Coronary artery (tissue), 2 donors: ENCODE measurements around the gene FPR1.
"Not testable (repeated sequence)": the region's sequence is repeated elsewhere in the genome, so short reads cannot be mapped to it uniquely, and the experiment has no call there.

ENCODE experiments used
- DNase-seq: peaks from one replicate; pipeline ENCODE4 v3.0.0-alpha.2; 2017; ENCODE audit warnings: low spot score
- H3K27ac ChIP-seq, 2 donors: fragments of 200-600 bp; sonication (generic); one replicate each; pipeline ENCODE4 v1.5.1; 2016 to 2019
- H3K4me3 ChIP-seq: fragments of 200-600 bp; sonication (generic); 2 replicates; pipeline ENCODE4 v1.5.1; 2016; ENCODE audit warnings: mild to moderate bottlenecking, moderate library complexity
- TF ChIP-seq, protein P1 (sequence below): fragments of 200-600 bp; sonication (generic); IDR thresholded peaks from one replicate; pipeline ENCODE4 v1.5.1; 2019; ENCODE audit warnings: antibody characterized with exemption

FPR1 gene

DNA sequence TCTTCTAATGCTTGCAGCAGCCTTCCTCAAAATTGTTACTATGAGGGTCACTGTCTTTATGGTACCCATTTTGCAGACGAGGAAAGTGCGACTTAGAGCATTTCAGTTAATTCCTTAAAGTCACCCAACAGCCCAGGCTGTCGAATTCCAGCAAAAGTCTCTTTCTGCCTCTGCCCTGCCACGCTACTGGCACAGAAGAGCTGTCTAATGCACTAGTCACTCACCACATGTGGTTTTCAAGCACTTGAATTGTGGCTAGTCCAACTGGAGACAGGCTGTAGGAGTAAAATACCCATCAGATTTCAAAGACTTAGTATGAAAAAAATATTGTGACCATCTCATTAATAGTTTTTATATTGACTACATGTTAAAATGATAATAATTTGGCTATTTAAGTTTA lies 1.7 kb downstream of the FPR1 start:
- Histone ChIP-seq H3K4me3 (no peak overlapping the region), H3K27ac (no peak overlapping the region)
- DNase-seq = no peak
- TF ChIP-seq, protein P1, sequence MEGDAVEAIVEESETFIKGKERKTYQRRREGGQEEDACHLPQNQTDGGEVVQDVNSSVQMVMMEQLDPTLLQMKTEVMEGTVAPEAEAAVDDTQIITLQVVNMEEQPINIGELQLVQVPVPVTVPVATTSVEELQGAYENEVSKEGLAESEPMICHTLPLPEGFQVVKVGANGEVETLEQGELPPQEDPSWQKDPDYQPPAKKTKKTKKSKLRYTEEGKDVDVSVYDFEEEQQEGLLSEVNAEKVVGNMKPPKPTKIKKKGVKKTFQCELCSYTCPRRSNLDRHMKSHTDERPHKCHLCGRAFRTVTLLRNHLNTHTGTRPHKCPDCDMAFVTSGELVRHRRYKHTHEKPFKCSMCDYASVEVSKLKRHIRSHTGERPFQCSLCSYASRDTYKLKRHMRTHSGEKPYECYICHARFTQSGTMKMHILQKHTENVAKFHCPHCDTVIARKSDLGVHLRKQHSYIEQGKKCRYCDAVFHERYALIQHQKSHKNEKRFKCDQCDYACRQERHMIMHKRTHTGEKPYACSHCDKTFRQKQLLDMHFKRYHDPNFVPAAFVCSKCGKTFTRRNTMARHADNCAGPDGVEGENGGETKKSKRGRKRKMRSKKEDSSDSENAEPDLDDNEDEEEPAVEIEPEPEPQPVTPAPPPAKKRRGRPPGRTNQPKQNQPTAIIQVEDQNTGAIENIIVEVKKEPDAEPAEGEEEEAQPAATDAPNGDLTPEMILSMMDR = no peak

DNA sequence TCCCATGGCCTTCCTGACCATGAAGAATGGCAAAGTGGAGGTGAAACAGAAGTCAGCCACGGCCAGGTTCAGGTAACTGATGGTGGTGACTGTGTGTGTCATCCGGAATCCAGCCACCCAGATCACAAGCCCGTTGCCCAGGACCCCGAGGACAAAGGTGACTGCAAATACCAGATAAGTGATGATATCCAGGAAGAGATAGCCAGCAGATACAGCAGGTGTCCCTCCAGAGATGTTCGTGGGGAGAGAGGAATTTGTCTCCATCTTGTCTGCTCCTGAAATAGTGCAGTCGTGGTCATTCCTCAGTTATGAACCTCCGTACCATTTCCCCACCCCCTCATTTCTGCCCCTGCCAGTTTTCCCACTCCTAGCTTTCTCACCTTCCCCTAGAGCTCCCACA lies 4.9 kb downstream of the FPR1 start:
- no peak for DNase-seq
- Histone ChIP-seq H3K27ac (no peak overlapping the region), H3K4me3 (no peak overlapping the region)
- TF ChIP-seq, protein P1 = no peak

DNA sequence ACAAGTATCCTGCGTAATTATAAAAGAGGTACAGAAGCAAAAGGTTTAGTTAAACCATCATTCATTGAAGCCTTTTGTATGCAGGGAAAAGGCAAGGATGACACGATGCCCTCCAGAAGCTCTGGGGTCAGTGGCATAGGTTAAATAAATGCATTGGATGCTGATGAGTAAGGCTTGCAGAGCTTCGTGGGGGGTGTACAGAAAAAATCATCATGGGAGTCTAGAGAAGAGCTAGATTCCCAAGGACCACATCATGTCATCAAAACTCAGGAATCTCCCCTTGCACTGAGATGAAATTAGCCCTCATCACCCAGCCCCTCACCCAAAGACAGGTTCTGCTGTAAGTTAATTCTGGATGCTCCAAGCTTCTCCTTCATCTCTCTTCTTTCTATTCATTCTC lies 8.3 kb downstream of the FPR1 start:
- TF ChIP-seq, protein P1 = no peak
- Histone ChIP-seq H3K4me3 (no peak overlapping the region), H3K27ac (no peak overlapping the region)
- no peak for DNase-seq

DNA sequence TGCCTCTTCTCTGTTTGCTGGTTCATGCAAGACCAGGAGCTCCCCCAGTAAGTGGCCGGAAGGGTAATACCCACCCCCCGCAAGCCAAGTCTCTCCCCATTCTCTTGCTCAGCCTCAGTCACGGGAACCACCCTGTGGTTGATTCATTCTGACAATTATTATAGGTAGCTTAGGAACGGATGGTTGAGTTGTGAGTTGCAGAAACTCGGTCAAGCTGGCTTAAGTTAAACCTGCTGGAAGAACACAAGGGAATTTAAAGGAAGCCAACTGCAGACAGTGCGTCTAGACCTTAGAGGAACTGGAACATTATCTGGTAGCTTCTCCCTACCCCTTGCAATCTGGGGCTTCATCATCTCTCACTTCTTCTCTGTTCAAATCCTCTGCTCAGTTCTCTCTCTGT lies 8.9 kb downstream of the FPR1 start:
- Histone ChIP-seq H3K27ac (no peak overlapping the region), H3K4me3 (no peak overlapping the region)
- no peak for DNase-seq
- TF ChIP-seq, protein P1 = no peak

DNA sequence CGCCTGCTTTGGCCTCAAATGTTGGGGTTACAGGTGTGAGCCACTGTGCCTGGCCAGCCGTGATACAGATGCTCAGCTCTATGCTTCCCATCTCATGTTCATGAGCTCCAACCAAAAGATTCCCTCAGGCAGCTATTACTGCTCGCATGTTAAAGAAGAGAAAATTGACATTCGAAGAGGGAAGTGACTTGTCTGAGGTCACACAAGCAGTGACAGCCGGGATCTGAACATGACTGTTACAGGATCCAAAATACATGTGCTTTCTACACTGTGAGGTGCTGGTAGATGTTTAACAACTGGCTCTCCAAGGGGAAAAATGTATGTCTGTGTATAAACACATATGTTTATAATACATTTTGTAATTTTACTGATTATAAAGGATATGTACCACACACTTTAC lies 11.3 kb downstream of the FPR1 start:
- no peak overlapping the region for H3K4me3 ChIP-seq
- DNase-seq = no peak
- H3K27ac ChIP-seq = no peak overlapping the region
- TF ChIP-seq, protein P1 = no peak

DNA sequence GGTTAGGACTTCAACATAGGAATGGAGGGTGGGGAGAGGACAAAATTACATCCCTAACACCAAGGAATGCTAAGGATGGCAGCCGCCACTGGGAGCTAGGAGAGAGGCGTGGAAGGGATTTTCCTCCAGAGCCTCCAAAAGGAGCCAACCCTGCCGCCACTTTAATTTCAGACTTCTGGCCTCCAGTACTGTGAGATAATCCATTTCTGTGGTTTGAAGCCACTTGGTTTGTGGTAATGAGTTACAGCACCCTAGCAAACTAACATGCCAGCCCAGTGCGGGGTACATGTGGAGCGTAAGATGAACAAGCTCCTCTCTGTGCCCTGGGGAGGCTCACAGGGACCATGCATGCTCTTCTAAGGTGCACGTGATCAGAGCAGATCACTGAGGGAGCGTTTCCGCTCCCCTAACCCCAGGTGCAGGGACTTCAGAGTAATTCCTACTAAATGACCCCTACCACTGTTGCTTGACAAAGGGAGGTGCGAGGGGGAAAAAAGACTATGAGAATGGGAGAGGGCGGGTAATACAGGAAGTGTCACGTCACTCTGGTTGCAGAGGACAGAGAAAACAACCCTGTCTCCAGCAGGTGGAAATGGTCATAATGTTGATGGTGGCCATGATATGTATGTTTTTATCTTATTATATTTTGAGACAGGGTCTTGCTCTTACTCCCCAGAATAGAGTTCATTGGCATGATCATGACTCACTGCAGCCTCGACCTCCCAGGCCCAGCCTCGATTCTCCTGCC lies 12.0 kb downstream of the FPR1 start:
- Histone ChIP-seq H3K27ac (no peak overlapping the region), H3K4me3 (no peak overlapping the region)
- DNase-seq = no peak
- TF ChIP-seq, protein P1 = no peak

DNA sequence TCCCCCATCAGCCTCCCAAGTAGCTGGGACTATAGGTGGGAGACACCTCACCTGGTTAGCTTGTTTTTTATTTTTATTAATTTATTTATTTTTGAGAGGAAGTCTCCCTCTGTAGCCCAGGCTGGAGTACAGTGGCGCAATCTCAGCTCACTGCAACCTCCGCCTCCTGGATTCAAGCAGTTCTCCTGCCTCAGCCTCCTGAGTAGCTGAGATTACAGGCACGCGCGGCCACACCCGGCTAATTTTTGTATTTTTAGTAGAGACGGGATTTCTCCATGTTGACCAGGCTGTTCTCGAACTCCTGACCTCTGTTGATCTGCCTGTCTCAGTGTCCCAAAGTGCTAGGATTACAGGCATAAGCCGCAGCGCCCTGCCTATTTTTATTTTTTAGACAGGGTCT lies 13.2 kb downstream of the FPR1 start:
- DNase-seq = not testable (repeated sequence)

More for the DNA sequence above, 13.2 kb downstream of the FPR1 start:
- H3K27ac ChIP-seq, H3K4me3 ChIP-seq: not testable (repeated sequence)
